ENCODE data around the gene ANK2.

Gene ANK2

DNA sequence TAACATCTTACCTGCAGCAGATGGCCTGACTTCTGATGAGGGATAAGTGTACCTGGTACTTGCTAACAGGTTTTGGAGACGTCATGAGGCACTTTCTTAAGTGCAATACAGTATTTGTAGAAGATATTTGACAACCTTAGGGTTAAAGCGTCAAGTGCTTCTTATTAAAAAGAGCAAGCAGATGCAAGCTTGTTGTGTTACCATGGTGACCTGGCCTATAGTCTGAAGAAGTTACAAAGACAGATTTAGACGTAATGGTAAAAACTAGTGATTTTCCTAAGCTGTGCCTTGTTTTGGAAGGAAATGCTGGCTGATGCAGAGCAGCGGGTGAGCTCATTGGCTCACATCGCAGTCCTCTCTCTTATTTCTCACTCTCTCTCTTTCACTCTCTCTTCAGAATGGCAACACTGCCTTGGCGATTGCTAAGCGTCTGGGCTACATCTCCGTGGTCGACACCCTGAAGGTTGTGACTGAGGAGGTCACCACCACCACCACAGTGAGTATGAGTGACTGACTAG, 243.6 kb downstream of the ANK2 start:
- no peak for DNase-seq

DNA sequence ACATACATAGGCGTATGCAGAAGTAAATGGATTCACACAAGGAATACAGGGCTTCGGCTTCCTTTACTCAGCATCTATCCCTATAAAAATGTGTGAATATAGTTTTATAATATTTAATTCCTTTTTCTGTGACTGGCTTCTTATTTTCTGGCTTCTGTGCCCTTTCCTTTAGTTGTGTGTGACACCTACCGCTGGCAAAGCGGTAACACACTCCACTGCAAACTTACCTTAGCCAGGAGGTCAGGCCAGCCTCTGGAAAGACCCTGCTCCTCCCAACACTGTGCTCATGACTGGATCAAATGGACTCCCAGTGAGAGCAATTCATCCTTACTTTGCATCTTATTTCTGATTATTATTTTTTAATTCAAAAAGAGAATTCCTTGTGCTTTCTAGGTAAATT, 244.2 kb downstream of the ANK2 start:
- no peak for DNase-seq

DNA sequence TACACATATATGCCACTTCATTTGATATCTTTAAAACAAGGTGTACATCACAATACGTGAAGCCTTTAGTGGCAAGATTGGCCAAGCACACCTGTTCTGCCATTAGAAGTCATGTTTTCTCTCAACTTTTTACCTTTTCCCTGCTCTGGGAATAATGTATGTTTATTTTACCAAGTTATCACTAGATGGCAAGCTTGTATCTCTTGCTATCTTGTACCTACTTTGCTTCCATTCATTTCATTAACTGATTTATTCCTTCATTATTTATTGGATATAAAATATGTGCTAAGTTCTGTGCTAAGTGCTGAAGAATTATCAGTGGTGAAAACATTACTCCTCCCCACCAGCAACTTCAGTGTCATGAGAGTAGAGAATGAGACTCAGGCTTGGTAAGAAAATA, 245.5 kb downstream of the ANK2 start:
- no peak for DNase-seq

DNA sequence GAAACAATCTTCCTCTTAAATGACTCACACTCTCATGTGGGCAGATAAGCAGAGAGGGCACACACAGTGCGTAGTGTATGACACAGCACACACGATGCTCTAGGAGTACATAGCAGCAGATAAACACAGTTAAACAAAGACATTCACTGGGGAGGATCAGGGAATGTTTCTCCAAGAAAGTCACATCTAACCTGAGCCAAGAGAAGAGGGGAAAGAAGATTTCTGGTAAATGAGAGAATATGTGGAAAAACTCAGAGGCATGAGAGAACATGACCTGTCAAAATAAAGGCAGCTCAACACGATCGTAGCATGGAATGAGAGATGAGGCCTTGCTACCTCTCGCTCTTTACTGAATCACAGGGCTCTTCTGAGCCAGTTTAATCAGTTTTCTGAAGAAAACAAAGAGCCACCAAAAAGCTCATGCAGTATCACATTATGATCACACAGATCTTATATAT, 251.0 kb downstream of the ANK2 start:
- no peak for DNase-seq

DNA sequence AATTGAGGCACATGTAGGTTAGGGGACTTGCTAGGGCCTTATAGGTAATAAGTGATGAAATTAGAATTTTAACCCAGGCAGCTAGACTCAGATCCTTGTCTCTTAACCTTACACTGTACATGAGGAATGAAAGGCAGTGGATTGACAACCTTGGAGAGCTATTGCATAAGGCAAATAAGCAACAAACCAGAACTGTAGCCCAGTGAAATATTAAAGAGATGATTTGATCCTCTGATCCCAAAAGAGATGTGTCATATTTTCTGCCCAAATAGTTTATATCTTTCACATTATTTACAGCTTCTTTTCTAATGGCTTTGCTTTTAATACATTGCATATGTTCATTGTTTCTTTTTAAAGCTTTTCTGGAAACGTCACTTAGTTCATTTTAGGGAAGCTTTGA, 252.6 kb downstream of the ANK2 start:
- no peak for DNase-seq

DNA sequence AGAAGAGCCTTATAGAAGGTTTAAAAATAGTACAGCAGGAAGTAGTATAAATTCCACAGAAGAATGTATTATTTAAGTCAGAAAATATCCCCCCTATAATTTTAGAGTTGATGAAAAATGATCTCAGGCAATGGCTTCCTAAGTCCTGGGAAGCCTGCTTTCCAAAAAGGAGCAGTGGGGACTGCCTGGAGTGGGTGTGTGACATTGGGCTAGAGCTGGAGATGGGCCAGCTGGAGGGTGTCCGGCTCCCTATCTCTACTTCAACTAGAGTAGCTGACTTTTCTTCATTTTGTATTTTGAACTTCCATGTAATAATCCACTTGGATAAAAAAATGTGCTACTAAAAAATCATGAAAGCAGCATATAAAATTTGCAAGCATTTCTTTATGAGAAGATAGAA, 253.9 kb downstream of the ANK2 start:
- DNase-seq = no peak

DNA sequence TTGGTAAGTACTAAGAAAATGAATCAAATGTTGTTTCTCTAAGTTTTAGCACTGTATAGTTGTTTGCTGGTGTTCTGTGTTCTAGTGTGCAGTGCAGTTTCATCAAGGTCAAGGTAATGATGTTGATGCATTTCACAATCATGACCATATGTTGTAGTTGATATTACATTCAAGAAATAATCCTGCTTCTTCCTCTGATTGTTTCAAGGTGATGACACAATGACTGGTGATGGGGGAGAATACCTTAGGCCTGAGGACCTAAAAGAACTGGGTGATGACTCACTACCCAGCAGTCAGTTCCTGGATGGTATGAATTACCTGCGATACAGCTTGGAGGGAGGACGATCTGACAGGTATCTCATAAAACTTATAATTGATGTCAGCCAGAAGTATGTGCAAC, 261.6 kb downstream of the ANK2 start:
- DNase-seq = no peak

DNA sequence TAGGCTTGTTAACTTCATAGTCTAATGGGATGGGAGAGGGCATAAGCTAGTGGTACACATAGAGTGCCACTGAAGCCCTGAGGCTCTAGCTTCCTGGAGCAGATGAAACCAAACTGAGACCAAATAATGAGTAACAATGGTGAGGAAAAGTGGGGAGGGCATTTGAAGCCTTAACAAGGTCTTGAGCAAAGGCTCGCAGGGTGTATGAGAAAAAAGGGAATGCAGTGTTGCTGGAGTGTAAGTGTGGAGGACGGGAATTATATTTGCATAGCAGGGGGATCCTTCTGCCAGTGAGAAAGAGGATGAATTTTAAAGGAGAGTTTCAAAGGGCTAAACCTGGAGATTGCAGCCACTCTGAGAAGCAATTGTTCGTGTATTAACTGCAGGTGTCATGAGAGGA, 263.1 kb downstream of the ANK2 start:
- DNase-seq = no peak

DNA sequence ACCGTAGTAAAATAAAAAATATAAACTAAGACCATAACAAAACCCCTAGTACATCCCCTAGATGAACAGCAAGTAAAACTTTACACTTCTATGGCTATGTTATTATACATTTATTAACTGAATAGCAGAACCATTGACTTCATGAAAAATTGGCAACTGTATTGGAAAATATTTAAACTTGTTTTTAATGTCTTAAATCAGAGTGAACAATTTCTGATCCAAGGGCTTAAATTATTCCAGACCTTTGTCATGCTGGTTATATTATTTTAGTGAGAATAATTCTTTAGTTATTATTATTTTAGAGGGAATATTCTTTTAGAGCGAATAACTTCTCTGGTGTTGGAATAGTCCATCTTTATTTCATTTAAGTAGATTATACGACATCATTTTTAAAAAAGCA, 265.0 kb downstream of the ANK2 start:
- no peak for DNase-seq

DNA sequence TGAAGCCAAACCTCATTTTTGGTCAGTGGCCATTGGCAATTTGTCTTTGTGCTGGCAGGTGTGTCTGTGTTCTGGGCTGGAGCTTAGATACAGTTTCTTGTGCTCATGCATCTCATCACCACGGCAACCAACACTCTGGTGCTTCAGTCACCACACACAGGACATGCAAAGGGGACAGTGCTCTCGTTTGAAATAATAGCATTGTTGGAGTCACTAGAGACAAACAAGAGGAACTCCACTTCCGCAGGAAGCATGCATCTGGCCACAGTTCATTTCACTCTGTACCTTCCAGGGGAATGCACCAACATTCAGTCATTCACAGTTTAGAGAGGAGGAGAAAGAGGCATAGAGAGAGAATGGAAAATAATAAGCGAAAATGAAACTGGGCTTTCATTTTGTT, 267.4 kb downstream of the ANK2 start:
- no peak for DNase-seq

DNA sequence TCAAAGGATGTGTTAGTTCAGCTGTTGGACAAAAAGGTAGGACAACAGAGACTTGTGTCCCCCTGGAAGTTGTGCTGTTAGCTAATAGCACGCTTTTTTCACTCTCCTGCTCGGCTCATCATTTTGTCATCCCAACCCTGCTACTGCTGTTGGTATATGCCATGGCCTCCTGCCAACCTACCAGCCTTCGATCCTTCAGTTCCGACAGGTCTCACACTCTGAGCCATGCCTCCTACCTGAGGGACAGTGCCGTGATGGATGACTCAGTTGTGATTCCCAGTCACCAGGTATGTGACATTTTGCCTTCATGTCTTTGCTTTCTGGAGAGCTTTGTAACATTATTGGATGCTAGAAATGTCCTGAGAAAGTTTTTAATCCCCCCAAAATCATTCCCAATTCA, 268.1 kb downstream of the ANK2 start:
- no peak for DNase-seq

DNA sequence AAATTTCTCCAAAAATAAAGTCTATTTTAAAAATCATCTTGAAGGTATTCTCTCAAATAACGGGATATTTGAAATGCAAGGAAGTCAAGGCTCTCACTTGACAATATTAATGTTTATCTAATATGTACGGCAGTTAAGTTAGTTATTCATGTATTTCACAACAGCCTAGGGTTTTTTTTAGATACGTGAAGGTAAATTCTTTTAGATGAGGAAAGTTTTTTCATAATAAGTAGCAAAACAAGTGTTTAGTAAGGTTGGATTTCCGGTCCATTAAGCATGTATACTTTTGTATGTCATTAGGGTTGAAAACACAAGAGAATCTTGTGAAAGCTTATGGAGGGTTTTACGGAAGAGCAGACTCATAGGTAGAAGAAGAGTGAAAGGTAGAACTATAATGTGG, 273.3 kb downstream of the ANK2 start:
- DNase-seq = no peak

DNA sequence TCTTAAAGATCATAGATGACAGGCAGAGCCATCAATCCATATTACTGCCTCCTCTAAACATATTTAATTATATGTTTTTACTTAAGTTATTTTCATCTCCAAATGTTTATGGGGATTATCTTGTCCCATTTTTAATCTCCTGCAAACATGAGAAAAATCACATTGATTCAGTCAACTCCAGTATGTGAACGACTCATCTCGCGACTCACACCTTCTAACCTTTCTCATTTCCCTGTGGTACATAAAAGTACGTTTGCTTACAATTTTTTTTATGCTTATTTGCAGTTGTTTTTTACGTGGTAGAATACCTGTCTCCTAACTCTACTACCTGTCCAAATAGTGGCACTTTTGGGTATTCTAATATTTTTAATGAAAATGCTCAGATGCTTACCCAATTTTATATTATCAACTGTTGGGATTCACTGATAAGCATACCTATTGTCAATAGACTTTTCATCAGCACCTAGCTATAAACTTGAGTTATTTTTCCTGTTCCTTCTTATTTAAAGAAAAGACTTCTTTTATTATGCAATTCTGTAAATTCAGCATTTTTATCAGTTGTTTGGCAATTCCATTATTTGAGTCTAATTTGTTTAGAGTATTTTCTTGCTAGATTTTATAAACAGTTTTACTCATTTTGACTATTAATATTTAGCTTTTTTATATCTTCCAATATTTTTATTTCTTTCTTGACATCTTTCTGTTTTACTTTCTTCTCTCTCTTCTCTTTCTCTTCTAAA, 276.6 kb downstream of the ANK2 start:
- no peak for DNase-seq

DNA sequence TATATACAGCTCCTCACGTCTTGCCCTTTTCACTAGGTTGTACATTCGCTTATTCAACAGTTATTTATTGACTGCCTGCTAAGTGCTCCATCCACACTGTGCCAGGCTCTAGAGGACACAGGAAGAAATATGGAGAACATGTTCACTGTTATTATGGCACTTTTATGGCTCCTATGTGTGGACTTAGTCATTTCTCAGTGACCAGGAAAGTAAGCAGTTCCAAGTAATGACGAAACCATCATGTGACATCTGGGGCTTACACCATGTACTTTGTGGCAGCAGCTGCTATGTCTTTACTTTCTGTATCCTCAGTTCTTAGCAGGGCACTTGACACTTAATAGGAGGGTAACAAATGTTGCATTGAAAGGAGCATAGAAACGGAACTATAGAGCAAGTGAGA, 278.0 kb downstream of the ANK2 start:
- DNase-seq = no peak

DNA sequence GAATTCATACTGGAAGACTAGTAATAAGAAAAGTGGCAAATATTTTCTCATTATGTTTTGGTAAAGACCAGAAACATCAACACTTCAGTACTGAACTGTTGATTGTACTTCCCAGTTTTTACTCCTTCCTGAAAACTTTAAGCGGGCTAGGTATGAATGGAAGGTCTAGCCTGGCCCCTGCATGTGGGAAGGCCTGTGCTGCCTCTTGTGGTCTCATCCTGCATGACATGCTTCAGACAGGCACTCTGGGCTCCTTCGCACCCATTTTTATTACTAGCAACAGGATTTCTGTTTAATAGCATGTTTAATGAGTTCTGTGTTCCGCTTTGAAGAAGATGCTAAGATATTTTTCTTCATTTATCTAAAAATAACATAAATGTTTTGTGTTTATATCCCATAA, 279.1 kb downstream of the ANK2 start:
- DNase-seq = no peak

DNA sequence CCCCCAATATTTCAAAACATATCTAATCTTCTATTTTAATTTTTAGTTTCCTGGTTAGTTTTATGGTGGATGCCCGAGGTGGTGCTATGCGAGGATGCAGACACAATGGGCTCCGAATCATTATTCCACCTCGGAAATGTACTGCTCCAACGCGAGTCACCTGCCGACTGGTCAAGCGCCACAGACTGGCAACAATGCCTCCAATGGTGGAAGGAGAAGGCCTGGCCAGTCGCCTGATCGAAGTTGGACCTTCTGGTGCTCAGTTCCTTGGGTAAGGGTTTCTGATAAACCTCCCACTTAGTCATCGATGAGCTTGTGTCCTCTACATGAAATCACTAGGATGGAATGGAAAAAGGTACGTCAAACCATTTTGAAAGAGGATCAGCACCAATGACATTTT, 280.7 kb downstream of the ANK2 start:
- no peak for DNase-seq

DNA sequence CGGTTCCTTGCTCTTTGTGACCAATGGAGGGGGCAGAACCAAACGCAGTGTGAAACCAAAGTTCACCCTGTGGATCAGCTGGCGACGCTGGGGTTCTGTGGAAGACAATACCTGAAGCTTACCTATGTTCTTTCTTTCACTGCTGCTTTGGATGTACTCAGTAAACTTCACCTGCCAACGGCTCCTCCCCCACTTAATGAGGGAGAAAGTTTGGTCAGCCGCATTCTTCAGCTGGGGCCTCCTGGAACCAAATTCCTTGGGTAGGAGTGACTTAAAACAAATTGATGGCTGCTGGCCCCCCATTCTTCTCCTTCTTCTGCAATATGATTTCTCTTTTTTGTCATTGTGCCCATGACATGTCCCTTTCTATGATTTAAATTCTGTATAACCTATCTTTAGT, 282.4 kb downstream of the ANK2 start:
- no peak for DNase-seq

DNA sequence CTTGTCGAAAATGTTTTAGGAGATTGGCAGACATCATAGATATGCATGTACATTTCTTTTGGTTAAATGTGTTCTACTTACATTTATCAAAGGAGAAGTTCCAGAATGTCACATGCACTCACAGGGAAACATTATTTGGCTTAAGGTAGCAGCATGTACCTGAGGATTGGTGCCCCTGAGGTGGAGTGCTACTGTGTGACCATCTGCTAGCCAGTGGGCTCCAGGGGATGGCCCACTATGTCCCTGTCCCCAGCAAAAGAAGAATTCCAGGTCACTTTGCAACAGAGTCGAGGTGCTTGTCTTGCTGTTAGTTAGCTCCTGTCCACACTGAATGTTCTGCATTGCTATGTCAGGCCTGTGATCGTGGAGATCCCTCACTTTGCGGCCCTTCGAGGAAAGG, 283.2 kb downstream of the ANK2 start:
- DNase-seq = no peak

DNA sequence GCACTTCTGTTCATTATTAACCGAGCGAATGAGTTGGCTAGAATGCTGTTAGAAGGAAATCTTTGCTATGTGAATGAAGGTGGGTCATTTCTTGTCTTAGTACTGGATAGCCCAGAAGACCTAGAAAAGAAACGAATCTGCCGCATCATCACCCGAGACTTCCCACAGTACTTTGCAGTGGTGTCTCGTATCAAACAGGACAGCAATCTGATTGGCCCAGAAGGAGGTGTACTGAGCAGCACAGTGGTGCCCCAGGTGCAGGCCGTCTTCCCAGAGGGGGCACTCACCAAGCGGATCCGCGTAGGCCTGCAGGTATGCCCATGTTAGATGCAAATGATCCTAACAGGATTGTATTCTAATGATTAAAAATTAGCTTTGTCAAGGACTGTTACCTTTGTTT, 286.3 kb downstream of the ANK2 start:
- DNase-seq = no peak

DNA sequence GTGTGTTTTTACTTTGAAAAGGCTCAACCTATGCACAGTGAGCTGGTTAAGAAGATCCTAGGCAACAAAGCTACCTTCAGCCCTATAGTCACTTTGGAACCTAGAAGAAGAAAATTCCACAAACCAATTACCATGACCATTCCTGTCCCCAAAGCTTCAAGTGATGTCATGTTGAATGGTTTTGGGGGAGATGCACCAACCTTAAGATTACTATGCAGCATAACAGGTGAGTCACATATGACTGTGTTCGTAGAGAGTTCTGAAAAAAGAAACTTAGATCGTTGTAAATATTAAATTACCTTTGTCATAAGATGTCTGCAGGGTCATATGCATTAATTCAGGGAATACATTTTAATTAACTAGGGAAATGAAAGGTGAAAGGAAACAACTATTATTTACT, 287.1 kb downstream of the ANK2 start:
- no peak for DNase-seq

DNA sequence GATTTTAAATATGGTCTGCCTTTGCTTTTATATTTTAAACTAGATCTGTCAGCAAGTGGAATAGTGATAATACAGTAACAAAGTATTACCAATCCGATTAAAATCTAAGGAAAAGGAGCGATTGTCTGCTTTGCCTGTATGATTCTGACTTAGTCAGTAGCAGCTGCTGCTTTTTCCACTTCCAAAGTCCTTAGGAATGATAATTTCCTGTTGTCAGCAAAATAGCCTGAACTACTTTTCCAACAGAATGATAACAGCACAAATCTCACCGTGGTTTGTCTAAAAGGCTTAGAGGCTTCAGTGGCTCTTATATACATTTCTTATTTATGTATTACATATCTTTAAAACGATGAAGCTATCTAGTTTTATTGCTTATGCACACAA, 290.0 kb downstream of the ANK2 start:
- no peak for DNase-seq

DNA sequence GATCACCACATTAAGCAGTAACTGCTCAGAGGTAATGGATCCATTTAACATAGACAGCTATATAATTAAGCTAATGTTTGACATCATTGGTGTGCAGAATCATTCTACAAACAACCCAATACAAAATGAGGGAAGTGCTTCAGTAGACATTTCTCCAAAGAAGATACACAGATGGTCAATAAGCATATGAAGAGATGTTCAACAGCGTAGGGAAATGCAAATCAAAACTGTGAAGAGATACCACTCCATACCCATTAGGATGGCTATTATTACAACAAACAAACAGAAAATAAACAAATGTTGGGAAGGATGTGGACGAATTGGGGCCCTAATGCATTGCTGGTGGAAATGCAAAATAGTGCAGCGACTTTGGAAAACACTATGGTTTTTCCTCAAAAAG, 294.6 kb downstream of the ANK2 start:
- no peak for DNase-seq

DNA sequence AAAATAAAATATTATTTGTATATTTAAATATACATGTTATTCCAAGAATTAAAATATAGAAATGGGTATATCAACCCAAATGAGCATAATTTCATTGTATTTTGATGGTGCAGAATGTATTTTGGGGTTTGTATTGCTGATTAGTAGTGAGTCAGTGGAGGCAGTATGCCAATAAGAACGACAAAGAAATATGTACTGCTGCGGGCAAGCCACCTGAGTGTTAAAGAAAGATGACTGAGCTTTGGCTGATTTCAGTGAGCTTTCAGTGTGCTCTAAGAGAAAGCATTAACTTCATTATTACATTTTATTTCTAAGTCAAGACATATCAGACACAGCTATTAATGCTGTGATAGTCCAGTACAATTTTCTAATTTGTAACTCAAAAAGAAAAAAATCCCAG, 297.8 kb downstream of the ANK2 start:
- DNase-seq = no peak

DNA sequence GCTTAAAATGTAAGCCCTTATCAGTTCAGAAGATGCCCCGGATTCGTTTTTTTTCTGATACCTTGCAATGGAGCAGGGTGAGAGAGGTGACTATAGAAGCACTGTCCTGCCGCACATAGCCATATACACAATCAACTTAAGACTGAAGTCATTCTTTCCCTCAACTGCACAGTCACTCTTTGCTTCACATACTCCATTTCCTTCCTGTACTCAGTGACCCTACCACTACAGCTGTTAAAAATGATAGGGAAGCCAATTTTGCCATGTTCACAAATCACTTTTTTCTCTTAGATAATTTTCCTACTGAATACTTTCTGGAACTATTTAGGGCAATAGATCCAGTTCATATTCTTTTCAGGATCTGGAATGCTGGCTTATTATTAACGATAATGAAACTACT, 300.0 kb downstream of the ANK2 start:
- DNase-seq = no peak

DNA sequence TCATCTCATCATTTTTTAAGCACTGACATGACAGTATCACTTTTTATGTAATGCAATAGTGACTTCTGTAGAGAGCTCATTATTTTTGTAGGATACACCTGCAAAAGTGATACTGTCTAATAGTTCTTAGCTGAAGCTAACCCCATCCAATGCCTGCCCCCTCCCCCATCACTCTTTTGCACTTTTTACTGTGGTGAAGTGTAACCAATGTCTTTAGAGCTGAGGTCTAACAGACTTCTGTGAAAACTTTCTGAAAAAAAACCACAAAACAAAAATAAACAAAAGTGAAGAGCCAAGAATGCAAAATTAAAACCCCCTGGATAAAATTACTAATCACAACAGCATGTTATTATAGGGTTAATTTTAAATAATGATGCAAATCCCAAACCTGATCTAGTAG, 301.1 kb downstream of the ANK2 start:
- no peak for DNase-seq
